Glutamatergic neuron (in vitro differentiated cells): ENCODE measurements around the gene DLG2. TPM values are rescaled to one million over a fixed set of nuclear protein-coding genes. Genes with fewer than 3 reads are reported as not detected.

Experiments used
- DNase-seq: peaks from one replicate; pipeline ENCODE4 v3.0.0; 2022
- H3K27ac Mint-ChIP-seq: one replicate; pipeline ENCODE4 v1.8.0; 2020; ENCODE audit warnings: mild to moderate bottlenecking, mixed read lengths, inconsistent platforms; ENCODE audit not compliant: unreplicated experiment
- H3K27me3 Mint-ChIP-seq: one replicate; pipeline ENCODE4 v1.8.0; 2020; ENCODE audit warnings: mild to moderate bottlenecking, moderate library complexity, mixed read lengths, inconsistent platforms; ENCODE audit not compliant: unreplicated experiment
- H3K36me3 Mint-ChIP-seq: one replicate; pipeline ENCODE4 v1.8.0; 2020; ENCODE audit warnings: mild to moderate bottlenecking, mixed read lengths, inconsistent platforms; ENCODE audit not compliant: unreplicated experiment
- H3K4me1 Mint-ChIP-seq: one replicate; pipeline ENCODE4 v1.8.0; 2020; ENCODE audit warnings: mild to moderate bottlenecking, low read depth, mixed read lengths, inconsistent platforms; ENCODE audit not compliant: unreplicated experiment
- H3K4me3 Mint-ChIP-seq: one replicate; pipeline ENCODE4 v1.8.0; 2020; ENCODE audit warnings: mild to moderate bottlenecking, mixed read lengths, inconsistent platforms; ENCODE audit not compliant: unreplicated experiment
- H3K9me3 Mint-ChIP-seq: one replicate; pipeline ENCODE4 v1.8.0; 2020; ENCODE audit warnings: mild to moderate bottlenecking, moderate library complexity, mixed read lengths, inconsistent platforms; ENCODE audit not compliant: unreplicated experiment
- total RNA-seq: library from RNA; stranded (reverse); fragmentation: NEBNext Ultra II Directional; extraction: Animal tissue kit (Norgen Biotek cat#: 25700); gene quantifications from one replicate; pipeline ENCODE4 v1.2.1, GENCODE V29; 2021; ENCODE audit not compliant: unreplicated experiment
- TF ChIP-seq, protein P1 (sequence below): fragments of 200-600 bp; sonication (generic); IDR thresholded peaks from one replicate; pipeline ENCODE4 v1.5.0; 2021; ENCODE audit not compliant: partially characterized antibody, unreplicated experiment

DLG2 gene
- total RNA-seq, 1 donor from 2014 or later, result 2.9 TPM

DNA sequence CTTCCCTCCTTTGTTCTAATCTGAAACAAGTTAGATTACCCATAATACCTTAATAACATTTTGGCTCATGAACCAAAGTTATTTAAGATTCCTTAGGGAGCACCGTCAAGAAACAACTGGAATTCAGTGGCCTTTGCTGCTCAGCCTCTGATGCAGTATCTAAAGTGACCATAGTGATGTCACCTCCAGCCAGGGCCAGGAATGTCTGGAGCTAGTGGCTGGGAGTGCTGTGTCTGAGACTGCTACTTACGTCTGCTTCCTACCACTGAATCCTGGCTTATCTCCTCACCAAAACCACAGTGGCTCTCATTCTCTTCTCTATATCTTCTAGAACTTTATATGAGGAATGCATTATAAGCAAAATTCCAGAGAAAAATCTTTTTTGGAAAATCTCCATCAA lies 658.0 kb downstream of the DLG2 start:
- Mint-ChIP-seq H3K4me3 (no peak overlapping the region), H3K27ac (no peak overlapping the region), H3K27me3 (no peaks in the 10 kb centered on the region), H3K4me1 (no peaks in the 10 kb centered on the region), H3K9me3 (no peaks in the 10 kb centered on the region), H3K36me3 (no peaks in the 10 kb centered on the region)
- DNase-seq, result no peak
- TF ChIP-seq, protein P1, sequence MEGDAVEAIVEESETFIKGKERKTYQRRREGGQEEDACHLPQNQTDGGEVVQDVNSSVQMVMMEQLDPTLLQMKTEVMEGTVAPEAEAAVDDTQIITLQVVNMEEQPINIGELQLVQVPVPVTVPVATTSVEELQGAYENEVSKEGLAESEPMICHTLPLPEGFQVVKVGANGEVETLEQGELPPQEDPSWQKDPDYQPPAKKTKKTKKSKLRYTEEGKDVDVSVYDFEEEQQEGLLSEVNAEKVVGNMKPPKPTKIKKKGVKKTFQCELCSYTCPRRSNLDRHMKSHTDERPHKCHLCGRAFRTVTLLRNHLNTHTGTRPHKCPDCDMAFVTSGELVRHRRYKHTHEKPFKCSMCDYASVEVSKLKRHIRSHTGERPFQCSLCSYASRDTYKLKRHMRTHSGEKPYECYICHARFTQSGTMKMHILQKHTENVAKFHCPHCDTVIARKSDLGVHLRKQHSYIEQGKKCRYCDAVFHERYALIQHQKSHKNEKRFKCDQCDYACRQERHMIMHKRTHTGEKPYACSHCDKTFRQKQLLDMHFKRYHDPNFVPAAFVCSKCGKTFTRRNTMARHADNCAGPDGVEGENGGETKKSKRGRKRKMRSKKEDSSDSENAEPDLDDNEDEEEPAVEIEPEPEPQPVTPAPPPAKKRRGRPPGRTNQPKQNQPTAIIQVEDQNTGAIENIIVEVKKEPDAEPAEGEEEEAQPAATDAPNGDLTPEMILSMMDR, result no peak

DNA sequence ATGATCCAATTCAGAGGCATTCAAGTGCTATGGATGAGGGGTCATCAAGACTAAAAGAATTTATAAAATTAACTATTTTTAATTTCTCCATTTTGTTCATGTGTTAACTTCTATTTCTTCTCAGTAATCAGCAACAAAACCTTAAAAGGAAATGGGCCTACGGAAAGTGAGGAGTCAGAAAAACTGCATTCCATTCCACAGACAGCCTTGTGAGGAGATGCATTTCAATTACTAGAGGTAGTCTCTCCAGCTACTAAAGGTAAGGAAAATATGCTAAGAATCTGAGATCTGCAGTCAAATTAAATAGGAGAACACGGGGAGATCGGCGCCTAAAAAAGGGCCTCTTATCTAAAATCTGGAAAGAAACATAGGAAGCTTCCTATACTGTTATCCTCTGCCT lies 661.7 kb downstream of the DLG2 start:
- Mint-ChIP-seq H3K4me3 (no peak overlapping the region), H3K9me3 (no peaks in the 10 kb centered on the region), H3K27ac (no peak overlapping the region), H3K27me3 (no peaks in the 10 kb centered on the region), H3K36me3 (no peaks in the 10 kb centered on the region), H3K4me1 (no peaks in the 10 kb centered on the region)
- TF ChIP-seq, protein P1, result no peak
- DNase-seq, result no peak

DNA sequence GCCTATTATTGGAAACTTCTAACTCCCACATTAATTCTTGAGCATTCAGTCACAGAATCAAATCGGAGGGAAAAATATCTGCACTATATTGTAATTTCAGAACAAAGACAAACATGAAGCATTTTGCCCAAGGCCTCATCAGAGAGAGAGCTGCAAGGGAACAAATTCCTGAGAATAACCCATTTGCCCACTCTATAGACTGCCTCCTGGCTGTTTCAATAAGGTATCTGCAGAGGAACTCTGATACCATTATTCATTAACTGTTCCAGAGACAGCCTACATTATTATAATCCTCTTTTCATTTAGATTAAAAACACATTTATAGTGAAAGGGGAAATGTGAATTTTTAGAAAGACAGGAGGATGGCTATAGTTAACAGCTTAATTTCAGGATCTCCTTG lies 663.9 kb downstream of the DLG2 start:
- no peak overlapping the region for H3K4me3 Mint-ChIP-seq
- H3K9me3 Mint-ChIP-seq, result no peaks in the 10 kb centered on the region
- TF ChIP-seq, protein P1, result no peak
- no peaks in the 10 kb centered on the region for H3K4me1 Mint-ChIP-seq
- DNase-seq, result no peak
- no peak overlapping the region for H3K27ac Mint-ChIP-seq
- no peaks in the 10 kb centered on the region for H3K27me3 Mint-ChIP-seq
- no peaks in the 10 kb centered on the region for H3K36me3 Mint-ChIP-seq

DNA sequence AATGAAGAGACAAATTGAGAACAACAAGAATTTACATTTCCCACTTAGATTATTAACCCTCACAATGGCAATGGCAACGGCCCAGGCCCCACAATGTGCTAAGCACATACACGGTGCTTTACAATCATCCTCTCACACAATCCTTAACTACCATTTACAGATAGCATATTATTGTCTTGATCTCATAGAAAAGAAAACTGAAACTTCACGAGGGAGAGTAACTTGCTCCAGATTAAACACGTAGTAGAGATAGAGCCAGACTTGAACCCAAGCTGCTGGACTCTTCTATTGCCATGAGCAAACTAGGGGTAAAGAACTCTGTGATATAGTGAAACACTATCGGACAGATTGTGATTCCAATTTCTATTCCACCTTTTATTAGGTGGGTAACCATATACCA lies 665.1 kb downstream of the DLG2 start:
- H3K36me3 Mint-ChIP-seq, result no peaks in the 10 kb centered on the region
- H3K4me3 Mint-ChIP-seq, result no peak overlapping the region
- no peaks in the 10 kb centered on the region for H3K9me3 Mint-ChIP-seq
- H3K27ac Mint-ChIP-seq, result no peak overlapping the region
- TF ChIP-seq, protein P1, result no peak
- no peak for DNase-seq
- no peaks in the 10 kb centered on the region for H3K27me3 Mint-ChIP-seq
- H3K4me1 Mint-ChIP-seq, result no peaks in the 10 kb centered on the region

DNA sequence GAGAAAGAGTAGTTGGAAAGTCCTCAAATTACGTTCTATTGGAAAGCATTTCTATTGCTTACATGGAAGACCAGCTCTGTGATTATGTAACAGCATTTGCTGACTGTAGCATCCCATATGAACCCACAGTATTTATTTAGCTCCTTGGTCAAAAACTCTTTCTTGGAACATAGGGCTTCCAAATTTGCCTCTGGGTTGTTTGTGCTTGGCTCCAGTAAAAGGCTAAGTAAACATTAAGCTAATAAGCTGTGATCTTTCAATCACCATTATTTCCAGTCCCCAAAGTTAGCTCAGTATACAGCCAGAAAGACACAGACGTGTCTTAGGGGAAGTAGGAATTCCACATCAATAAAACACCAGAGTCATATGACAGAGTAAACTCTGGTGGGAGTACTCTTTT lies 668.8 kb downstream of the DLG2 start:
- TF ChIP-seq, protein P1, result no peak
- Mint-ChIP-seq H3K9me3 (no peaks in the 10 kb centered on the region), H3K27me3 (no peaks in the 10 kb centered on the region), H3K36me3 (no peaks in the 10 kb centered on the region), H3K4me3 (no peak overlapping the region), H3K4me1 (no peaks in the 10 kb centered on the region), H3K27ac (no peak overlapping the region)
- no peak for DNase-seq
